ENCODE results near the gene TBC1D7. TPM values are rescaled to one million over a fixed set of nuclear protein-coding genes. Genes with fewer than 3 reads are reported as not detected.

Gene TBC1D7
- total RNA-seq, 2 experiments from 2014 or later: 21.3 to 23.8 TPM

- H3K27ac Mint-ChIP-seq: peak overlapping the region; percentile 85
- H3K36me3 Mint-ChIP-seq (ENCODE audit: low read depth): no peaks in the 10 kb centered on the region
- ChIA-PET CTCF (interaction anchor here (0.9 to 1.7 kb wide), 4 partner anchors 15 to 81 kb away, joined by 3 to 6 read pairs (median 4); no protein-coding TSS in a partner anchor), POLR2A (interaction anchor here (1.0 to 1.4 kb wide), 4 partner anchors 11 to 104 kb away, joined by 3 read pairs; no protein-coding TSS in a partner anchor)
- no peaks in the 10 kb centered on the region for H3K27me3 Mint-ChIP-seq
- no peak for TF ChIP-seq CTCF (IDR thresholded peaks at IDR 0.05)
- no peaks in the 10 kb centered on the region for H3K9me3 Mint-ChIP-seq
- DNase-seq (peak; percentile 84), ATAC-seq (peak; percentile 92)
- intact Hi-C loops (cut with micrococcal nuclease): no loop called here
- H3K4me1 Mint-ChIP-seq (ENCODE audit: low read depth): peaks cover 26% of the 10 kb centered on the region
- H3K4me3 Mint-ChIP-seq: peak overlapping the region; percentile 56
Measured at GRCh38 chr6:13273931-13274706, 54.2 kb downstream of the TBC1D7 start.

GRCh38 chr6:13273202-13273930 is 55.0 kb downstream of the TBC1D7 start:
- CTCF ChIA-PET: interaction anchor here (1.0 to 1.7 kb wide), 2 partner anchors 10 to 29 kb away, joined by 3 to 6 read pairs; no protein-coding TSS in a partner anchor
- peak; percentile 19 for ATAC-seq
- Mint-ChIP-seq H3K27me3 (no peaks in the 10 kb centered on the region), H3K36me3 (ENCODE audit: low read depth) (no peaks in the 10 kb centered on the region), H3K27ac (no peak overlapping the region), H3K4me1 (ENCODE audit: low read depth) (peaks cover 26% of the 10 kb centered on the region), H3K4me3 (no peak overlapping the region), H3K9me3 (no peaks in the 10 kb centered on the region)
- no peak for DNase-seq
- POLR2A ChIA-PET: no interaction called here
- intact Hi-C loops (cut with micrococcal nuclease): no loop called here
- no peak for TF ChIP-seq CTCF (IDR thresholded peaks at IDR 0.05)

- intact Hi-C loops (cut with micrococcal nuclease): no loop called here
- Mint-ChIP-seq H3K9me3 (no peaks in the 10 kb centered on the region), H3K4me1 (ENCODE audit: low read depth) (peaks cover 22% of the 10 kb centered on the region), H3K4me3 (no peak overlapping the region), H3K27me3 (no peaks in the 10 kb centered on the region), H3K36me3 (ENCODE audit: low read depth) (no peaks in the 10 kb centered on the region), H3K27ac (no peak overlapping the region)
- DNase-seq (no peak), ATAC-seq (no peak)
- CTCF ChIA-PET: interaction anchor here (1.0 kb wide), 1 partner anchor 9 kb away, joined by 3 read pairs; no protein-coding TSS in a partner anchor
- no peak for TF ChIP-seq CTCF (IDR thresholded peaks at IDR 0.05)
- POLR2A ChIA-PET: no interaction called here
Measured at GRCh38 chr6:13272131-13273046, 55.9 kb downstream of the TBC1D7 start.

- no peaks in the 10 kb centered on the region for H3K27me3 Mint-ChIP-seq
- peaks cover 12% of the 10 kb centered on the region for H3K4me1 Mint-ChIP-seq (ENCODE audit: low read depth)
- H3K27ac Mint-ChIP-seq: no peak overlapping the region
- intact Hi-C loops (cut with micrococcal nuclease): no loop called here
- H3K9me3 Mint-ChIP-seq: no peaks in the 10 kb centered on the region
- TF ChIP-seq CTCF (IDR thresholded peaks at IDR 0.05): no peak
- H3K36me3 Mint-ChIP-seq (ENCODE audit: low read depth): no peaks in the 10 kb centered on the region
- no peak overlapping the region for H3K4me3 Mint-ChIP-seq
- no peak for ATAC-seq
- CTCF ChIA-PET: interaction anchor here (1.5 to 2.1 kb wide), 2 partner anchors 14 to 53 kb away, joined by 4 read pairs; no protein-coding TSS in a partner anchor
- POLR2A ChIA-PET: interaction anchor here (0.7 kb wide), 1 partner anchor 28 kb away, joined by 4 read pairs; no protein-coding TSS in a partner anchor
- DNase-seq: no peak
Measured at GRCh38 chr6:13268913-13269518, 59.3 kb downstream of the TBC1D7 start.

Data from activated CD8-positive, alpha-beta T cell treated with anti-CD3 and anti-CD28 coated beads for 36 hours (primary cell).